Measurements from ENCODE around the gene ZFPM1. TPM values are rescaled to one million over a fixed set of nuclear protein-coding genes. Genes with fewer than 3 reads are reported as not detected.

The ZFPM1 gene
- 1 to 10 TPM in 2 of 4 donors, under 1 TPM in 2; 0.50 to 4.0 (median 1.3) TPM for total RNA-seq

DNA sequence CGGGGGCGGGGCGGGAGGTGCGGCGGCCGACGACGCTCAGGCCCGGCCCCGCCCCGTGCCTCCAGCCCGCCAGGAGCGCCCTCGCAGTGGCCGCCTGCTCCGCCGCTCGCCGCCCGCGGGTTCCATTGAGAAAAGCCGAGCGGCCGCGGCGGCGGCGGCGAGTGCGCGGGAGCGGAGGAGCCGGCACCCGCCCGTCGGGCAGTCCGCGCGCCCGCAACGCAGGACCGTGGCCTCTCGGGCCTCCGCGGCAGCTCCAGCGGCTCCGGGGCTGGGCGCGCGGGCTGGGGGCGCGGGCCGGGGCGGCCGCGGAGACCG is at the start of gene ZFPM1:
Gene ZFPM1, plus strand, starts transcription at position 64 of the 315 bp plus-strand sequence. CDS start 359 bp downstream, outside the sequence.
- TF ChIP-seq, protein P1, sequence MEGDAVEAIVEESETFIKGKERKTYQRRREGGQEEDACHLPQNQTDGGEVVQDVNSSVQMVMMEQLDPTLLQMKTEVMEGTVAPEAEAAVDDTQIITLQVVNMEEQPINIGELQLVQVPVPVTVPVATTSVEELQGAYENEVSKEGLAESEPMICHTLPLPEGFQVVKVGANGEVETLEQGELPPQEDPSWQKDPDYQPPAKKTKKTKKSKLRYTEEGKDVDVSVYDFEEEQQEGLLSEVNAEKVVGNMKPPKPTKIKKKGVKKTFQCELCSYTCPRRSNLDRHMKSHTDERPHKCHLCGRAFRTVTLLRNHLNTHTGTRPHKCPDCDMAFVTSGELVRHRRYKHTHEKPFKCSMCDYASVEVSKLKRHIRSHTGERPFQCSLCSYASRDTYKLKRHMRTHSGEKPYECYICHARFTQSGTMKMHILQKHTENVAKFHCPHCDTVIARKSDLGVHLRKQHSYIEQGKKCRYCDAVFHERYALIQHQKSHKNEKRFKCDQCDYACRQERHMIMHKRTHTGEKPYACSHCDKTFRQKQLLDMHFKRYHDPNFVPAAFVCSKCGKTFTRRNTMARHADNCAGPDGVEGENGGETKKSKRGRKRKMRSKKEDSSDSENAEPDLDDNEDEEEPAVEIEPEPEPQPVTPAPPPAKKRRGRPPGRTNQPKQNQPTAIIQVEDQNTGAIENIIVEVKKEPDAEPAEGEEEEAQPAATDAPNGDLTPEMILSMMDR (IDR thresholded peaks at IDR 0.05), result no peak
- no peak for DNase-seq (ENCODE audit: low spot score)

DNA sequence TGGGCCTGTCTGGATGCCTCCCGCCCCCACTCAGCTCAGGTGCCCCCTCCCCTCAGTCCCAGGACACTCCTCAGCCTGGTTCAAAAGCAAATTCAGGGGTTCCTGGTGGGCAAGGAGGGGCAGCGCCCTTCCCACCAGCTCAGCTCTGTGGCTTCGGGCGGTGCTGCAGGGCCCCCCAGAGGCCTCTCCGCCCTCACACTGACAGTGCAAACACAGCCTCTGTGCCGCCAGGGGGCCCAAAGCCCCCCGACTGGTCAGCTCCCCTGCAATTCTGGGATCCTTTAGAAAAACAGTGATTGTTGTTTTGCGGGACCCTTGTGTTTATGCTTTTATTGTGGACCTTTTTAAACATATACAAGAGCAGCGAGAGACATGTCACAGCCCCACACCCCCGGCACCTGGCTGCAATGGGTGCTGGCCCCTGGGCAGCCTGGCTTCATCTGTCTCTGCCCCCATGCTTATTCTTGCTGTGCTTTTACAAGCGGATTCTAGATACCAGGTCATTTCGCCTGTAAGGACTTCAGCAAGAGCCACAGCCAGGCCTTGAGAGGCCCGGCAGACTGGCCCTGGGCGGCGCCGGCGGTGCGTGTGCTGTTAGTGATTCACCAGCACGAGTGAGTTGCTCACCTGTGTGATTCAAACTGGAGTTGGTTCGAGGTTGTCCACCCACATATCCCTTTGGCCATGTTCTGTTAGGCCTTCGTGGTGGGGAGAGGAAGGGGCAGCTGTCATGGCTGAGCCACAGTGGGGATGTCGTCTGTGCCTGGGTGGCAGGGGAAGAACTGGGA is 49.1 kb upstream of the ZFPM1 start:
- DNase-seq (ENCODE audit: low spot score) (no peak), ATAC-seq (ENCODE audit: low FRiP score) (no peak)
- TF ChIP-seq, protein P1 (IDR thresholded peaks at IDR 0.05), result no peak

More for the DNA sequence above, at the start of gene ZFPM1:
- ATAC-seq (ENCODE audit: low FRiP score), result no peak

DNA sequence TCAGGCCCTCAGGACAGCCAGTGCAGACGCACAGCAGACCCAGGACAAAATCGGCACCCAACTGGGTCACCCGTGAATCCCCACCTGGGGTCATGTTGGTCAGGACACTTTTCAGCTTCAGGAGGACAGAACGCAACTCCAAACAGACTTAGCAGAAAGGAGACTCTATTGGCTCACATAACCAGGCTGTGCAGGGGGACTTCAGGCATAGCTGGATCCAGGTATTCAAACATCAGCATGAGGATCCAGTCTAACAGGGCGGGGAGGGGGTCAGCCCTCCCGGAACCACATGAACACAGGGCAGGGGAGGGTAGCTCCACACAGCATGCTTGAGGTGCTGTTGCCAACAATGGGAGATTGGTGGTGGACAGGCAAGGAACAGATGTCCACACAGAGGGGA is 48.3 kb upstream of the ZFPM1 start:
- TF ChIP-seq, protein P1 (IDR thresholded peaks at IDR 0.05), result no peak
- DNase-seq (ENCODE audit: low spot score), result no peak
- no peak for ATAC-seq (ENCODE audit: low FRiP score)

DNA sequence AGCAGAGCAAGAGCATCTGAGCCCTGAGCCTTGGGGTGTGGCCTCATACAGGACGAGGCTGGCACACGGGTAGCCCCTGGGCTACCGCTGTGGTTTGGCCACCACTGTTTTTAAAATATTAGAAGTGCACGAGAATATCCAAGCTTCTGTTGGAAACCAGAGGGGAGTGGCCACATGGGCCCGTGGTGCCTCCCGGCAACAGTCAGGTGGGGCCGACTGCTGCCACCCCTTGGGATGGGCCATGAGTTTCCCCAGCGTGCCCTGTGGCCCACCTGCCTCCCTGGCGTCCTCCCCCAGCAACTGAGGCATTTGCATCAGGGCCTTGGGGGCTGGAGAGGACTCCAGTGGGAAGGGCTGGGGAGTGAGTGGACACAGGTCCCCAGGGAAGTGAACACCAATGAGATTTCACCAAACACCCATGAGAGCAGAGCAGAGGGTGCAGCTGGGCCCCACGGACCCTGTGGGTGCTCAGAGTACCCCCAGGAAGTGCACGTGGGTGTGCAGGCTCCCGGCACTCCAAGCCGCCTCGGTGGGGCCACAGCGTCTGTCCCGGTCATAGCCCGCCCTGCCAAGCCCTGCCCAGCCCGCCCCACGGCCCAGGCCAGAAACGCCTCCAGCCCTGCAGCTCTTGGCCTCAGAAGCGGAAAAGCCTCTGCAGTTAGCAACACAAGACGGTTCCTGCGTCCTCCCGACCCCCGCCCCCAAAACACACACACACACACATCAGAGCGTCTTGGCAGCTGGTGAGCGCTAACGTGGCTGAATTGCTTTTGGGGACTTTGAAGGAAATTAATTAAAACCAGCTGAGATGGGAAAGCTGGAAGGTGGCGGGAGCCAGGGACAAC is 47.6 kb upstream of the ZFPM1 start:
- ATAC-seq (ENCODE audit: low FRiP score) (no peak), DNase-seq (ENCODE audit: low spot score) (no peak)
- TF ChIP-seq, protein P1 (IDR thresholded peaks at IDR 0.05), result no peak

DNA sequence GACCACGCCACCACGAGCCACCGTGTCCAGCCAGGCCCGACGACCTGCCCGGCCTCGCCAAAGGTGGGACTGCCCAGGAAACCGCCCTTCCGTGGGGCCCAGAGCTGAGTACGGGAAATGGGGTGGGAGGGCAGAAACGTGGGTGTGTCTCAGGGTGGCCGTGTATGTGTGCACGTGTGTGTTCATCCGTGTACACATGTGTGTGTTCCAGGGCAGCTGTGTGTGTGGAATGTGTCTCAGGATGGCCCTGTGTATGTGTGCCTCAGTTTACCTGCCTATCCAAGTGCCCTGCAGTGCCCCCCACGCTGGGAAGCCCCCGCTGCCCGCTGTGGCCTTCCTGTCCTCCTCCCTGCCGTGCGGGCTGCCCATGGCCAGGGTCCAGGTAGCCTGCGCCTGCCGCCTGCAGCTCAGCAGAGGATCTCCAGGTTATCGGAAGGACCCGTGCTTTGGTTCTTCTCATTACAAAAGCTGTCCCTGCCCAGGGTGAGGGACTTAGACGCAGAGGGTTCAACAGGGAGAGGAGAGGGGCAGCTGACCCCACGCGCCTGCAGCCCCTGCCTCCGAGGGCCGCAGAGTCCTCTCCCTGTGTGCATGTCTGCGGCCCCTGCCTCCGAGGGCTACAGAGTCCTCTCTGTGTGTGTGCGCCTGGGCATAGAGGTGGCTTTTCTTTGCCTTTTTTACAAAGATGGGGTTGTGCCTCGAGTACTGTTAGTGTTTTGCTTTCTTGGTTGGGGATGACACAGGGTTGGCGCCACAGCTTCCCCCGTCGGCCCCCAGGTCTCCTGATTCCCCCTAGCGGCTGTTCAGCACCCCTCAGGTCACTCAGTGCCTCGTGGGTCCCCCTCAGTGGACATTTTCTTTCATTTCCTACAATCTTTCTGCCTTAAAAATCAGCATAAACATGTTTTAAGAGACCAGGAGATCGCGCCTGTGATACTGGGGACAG is 46.7 kb upstream of the ZFPM1 start:
- no peak for DNase-seq (ENCODE audit: low spot score)
- ATAC-seq (ENCODE audit: low FRiP score), result no peak
- TF ChIP-seq, protein P1 (IDR thresholded peaks at IDR 0.05), result no peak

DNA sequence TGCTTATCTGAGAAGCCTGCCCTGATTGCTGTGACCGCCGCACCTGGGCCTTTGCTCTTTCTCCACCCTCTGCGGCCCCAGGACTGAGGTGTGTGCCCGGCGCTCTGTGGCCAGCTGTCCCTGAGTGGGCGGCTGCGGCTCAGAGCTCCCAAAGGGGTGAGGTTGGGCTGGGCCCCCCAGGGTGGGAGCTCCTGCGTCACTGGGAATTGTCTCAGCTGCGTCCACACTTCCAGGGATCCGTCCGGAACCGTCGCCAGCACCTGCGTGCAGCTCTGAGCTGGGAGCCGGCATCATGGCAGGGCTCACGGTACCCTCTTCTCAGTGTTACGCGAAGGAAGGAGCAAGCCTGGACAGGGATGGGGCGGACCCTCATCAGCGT is 46.0 kb upstream of the ZFPM1 start:
- DNase-seq (ENCODE audit: low spot score), result no peak
- no peak for ATAC-seq (ENCODE audit: low FRiP score)
- TF ChIP-seq, protein P1 (IDR thresholded peaks at IDR 0.05), result no peak
